Fibroblast of villous mesenchyme (primary cell): ENCODE measurements around the gene PAK1IP1. TPM values are rescaled to one million over a fixed set of nuclear protein-coding genes. Genes with fewer than 3 reads are reported as not detected.

Experiments
- DNase-seq: peaks from one replicate; pipeline ENCODE4 v3.0.0-alpha.2; 2010; ENCODE audit warnings: low read depth
- H3K4me3 ChIP-seq: 2 replicates; pipeline ENCODE4 v1.5.1; 2011; ENCODE audit warnings: low read depth, mild to moderate bottlenecking, low read length
- total RNA-seq: library from RNA; depleted of rRNA; stranded (reverse); fragments of >200 nt; gene quantifications from 2 replicates; pipeline ENCODE4 v1.2.3, GENCODE V29; 2012
- TF ChIP-seq, protein P1 (sequence below): IDR thresholded peaks from 2 replicates; pipeline ENCODE4 v1.5.1; 2012; ENCODE audit warnings: low read depth, mild to moderate bottlenecking, low read length; ENCODE audit not compliant: insufficient read depth

Gene PAK1IP1
- total RNA-seq, 1 donor = 25.5 TPM

DNA sequence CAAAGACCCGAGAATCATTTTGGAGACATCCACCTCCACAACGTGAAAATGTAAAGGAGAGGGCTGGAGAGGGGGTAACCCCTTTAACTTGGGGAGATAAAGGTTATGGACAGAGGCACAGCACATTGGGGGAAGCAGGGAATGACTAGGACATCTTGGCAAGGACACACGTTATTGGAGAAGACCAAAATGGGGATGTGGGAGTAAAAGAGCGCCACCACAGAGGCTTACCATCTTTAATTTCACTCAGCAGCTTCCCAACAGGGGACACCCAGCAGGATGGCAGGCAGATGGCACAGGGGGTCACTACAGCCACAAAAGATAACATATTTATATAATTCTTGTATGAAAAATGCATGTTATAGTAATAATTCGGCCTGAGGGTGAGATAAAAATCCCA is 10.2 kb upstream of the PAK1IP1 start:
- TF ChIP-seq, protein P1, sequence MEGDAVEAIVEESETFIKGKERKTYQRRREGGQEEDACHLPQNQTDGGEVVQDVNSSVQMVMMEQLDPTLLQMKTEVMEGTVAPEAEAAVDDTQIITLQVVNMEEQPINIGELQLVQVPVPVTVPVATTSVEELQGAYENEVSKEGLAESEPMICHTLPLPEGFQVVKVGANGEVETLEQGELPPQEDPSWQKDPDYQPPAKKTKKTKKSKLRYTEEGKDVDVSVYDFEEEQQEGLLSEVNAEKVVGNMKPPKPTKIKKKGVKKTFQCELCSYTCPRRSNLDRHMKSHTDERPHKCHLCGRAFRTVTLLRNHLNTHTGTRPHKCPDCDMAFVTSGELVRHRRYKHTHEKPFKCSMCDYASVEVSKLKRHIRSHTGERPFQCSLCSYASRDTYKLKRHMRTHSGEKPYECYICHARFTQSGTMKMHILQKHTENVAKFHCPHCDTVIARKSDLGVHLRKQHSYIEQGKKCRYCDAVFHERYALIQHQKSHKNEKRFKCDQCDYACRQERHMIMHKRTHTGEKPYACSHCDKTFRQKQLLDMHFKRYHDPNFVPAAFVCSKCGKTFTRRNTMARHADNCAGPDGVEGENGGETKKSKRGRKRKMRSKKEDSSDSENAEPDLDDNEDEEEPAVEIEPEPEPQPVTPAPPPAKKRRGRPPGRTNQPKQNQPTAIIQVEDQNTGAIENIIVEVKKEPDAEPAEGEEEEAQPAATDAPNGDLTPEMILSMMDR = no peak
- H3K4me3 ChIP-seq = no peak overlapping the region
- no peak for DNase-seq

DNA sequence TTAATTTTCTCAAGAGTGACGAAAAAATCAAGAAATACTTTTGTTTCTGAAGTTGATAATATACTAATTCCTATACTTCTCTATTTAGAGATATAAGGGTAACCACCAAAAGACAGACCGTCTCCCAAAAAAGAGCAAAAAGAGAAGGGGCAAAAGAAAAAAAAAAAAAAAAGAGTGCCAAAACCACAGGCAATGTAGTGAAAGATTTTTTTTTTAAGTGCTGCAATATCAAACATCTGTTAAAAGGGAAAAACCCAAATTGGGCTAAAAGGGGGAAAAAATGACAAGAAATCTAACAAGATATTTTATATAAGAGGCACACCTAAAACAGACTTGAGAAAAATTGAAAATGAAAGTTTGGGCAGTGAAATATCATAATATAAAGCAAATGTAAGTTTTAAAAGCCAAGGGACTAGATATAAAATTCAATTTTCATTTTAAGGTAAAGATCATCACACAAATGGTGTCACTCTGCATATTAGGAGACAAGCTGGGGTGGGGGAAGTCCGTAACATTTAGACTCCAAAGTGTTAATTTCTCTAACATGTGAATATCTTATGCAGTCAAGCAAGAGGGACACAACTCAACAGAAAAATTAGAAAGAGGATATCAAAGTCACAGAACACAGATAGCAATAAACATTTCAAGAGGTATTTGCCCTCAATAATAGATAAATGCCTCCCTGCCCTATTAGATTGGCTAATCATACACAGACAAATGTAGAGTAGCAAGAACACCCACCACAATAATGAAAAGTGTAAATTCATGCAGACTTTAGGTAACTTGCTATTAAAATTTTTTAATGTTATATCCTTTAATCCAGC is 9.5 kb upstream of the PAK1IP1 start:
- H3K4me3 ChIP-seq = no peak overlapping the region

DNA sequence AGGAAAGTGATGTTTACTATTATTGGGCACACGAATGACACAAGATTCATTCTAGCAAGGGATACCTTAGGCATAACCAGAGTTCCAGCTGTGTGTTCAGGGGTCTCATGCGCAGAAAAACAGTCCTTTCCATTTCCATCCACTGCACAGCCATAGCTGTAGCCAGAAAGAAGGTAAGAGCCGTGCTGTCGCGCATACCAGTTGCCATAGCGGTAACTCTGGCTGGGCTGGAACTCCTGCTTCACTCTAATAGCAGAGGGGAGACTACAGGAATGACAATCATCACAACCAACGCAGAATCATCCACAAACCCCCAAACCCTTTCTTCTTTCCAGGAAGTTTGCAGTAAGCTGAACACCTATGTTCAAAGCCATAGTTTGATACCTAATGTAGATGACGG is 7.9 kb upstream of the PAK1IP1 start:
- H3K4me3 ChIP-seq = no peak overlapping the region
- no peak for DNase-seq
- TF ChIP-seq, protein P1 = no peak

More for the DNA sequence above, 9.5 kb upstream of the PAK1IP1 start:
- TF ChIP-seq, protein P1 = no peak
- no peak for DNase-seq

DNA sequence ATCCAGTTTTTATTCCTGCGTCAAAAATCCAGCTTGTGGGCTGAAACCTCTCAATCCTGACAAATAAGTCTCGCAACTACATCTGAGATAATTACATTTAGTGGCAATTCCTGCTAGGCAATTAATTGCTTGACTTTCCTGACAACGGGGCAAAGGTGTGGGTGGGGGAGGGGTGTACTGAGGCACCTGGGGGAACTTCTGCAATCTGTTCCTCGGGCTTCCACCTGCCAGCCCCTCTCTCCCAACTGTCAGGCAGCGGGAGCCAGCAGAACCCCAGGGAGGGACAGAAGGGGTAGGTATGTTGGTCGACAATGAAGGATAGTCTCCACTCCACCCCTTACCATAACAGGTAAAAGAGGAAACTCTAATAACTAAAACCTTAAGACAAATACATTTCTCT is 7.2 kb upstream of the PAK1IP1 start:
- no peak overlapping the region for H3K4me3 ChIP-seq
- TF ChIP-seq, protein P1 = no peak
- no peak for DNase-seq

DNA sequence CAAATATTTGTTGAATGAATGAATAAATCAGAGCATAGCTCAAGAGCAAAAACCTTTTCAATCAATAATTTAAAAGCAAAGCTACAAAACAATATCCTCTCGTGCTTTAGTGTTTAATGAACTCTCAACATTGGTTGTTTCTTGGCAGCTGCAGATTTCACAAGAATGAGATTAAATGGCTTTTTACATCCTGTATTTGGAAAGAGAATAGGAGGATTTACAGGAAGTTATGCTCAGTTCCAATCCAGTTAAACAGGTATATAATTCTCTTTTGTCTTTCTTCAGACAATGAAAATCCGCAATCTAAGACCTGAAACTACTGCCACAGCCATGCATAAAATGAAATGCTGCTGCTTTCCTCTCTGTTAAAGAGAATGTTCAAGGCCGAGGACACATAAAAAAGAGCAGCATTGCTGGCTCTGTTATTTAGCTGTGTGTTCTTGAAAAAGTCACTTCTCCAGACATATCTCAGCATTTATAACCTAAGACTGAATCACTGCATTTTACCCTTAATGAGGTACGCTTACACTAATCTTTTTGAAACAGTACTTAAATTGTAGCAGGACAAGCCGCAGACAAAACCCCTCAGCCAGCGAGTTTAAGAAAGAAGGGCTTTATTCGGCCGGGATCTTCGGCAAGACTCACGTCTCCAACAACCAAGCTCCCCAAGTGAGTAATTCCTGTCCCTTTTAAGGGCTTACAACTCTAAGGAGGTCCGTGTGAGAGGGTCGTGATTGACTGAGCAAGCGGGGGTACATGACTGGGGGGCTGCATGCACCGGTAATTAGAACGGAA is 3.9 kb upstream of the PAK1IP1 start:
- no peak overlapping the region for H3K4me3 ChIP-seq
- no peak for DNase-seq
- TF ChIP-seq, protein P1 = no peak

DNA sequence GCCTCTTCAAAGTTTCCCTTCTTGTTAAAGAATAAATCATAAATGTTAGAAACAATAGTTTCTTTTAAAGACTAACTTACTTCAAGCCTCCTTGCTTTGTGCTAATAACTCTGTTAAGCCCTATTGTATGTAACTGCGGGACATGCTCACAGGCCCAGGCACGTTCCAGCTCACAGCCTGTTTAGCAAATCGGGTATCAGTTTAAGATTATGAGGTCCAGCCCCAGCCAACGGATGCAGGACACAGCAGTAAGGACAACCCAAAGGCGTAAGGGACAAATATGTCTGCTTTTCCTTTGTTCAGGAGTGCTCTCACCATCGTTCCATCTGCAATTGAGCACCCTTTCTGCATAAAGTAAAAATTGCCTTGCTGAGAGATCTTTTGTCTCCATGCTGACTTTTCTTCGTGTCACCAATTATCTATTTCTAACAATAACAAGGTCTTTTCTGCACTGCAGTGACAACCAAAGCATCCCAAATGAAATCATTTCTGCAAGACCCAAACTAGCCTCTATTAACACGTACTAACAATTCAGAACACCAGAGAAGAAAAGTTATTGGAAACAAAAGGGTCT is 1.7 kb upstream of the PAK1IP1 start:
- TF ChIP-seq, protein P1 = no peak
- no peak for DNase-seq
- H3K4me3 ChIP-seq = peak overlapping the region; percentile 100
